ENCODE measurements around the gene TTLL12. TPM values are rescaled to one million over a fixed set of nuclear protein-coding genes. Genes with fewer than 3 reads are reported as not detected.

TTLL12 gene
- total RNA-seq, 1 donor from 2014 or later, result 15.1 TPM

GRCh38 chr22:43129426-43130425 lies 57.2 kb downstream of the TTLL12 start:
- H3K36me3 Mint-ChIP-seq (ENCODE audit: low read depth, unreplicated experiment), result peaks cover 12% of the 10 kb centered on the region
- no peak overlapping the region for H3K4me3 Mint-ChIP-seq (ENCODE audit: unreplicated experiment)
- TF ChIP-seq, protein P1, sequence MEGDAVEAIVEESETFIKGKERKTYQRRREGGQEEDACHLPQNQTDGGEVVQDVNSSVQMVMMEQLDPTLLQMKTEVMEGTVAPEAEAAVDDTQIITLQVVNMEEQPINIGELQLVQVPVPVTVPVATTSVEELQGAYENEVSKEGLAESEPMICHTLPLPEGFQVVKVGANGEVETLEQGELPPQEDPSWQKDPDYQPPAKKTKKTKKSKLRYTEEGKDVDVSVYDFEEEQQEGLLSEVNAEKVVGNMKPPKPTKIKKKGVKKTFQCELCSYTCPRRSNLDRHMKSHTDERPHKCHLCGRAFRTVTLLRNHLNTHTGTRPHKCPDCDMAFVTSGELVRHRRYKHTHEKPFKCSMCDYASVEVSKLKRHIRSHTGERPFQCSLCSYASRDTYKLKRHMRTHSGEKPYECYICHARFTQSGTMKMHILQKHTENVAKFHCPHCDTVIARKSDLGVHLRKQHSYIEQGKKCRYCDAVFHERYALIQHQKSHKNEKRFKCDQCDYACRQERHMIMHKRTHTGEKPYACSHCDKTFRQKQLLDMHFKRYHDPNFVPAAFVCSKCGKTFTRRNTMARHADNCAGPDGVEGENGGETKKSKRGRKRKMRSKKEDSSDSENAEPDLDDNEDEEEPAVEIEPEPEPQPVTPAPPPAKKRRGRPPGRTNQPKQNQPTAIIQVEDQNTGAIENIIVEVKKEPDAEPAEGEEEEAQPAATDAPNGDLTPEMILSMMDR (IDR thresholded peaks at IDR 0.05; ENCODE audit: unreplicated experiment), result no peak
- peaks cover 5% of the 10 kb centered on the region for H3K27me3 Mint-ChIP-seq (ENCODE audit: unreplicated experiment)
- no peaks in the 10 kb centered on the region for H3K9me3 Mint-ChIP-seq (ENCODE audit: unreplicated experiment)
- peaks cover 9% of the 10 kb centered on the region for H3K4me1 Mint-ChIP-seq (ENCODE audit: unreplicated experiment)
- DNase-seq (ENCODE audit: low spot score), result no peak
- no peak overlapping the region for H3K27ac Mint-ChIP-seq (ENCODE audit: unreplicated experiment)

DNA sequence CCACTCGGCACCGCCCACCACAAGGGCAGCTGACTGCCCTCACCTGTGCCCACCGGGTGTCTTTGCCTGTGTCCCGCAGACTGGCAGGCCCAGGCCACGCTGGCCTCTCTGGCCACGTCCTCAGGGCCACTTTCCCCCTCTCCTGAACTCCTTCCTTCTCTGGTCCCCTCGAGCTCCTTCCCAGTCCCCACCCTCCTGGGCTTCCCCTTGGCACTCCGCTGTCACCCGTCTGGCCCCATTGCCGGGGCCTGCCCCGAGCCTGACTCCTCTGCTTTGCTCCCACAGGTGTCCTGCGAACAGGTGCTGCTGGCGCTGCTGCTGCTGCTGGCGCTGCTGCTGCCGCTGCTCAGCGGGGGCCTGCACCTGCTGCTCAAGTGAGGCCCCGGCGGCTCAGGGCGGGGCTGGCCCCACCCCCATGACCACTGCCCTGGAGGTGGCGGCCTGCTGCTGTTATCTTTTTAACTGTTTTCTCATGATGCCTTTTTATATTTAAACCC lies 58.0 kb downstream of the TTLL12 start:
- TF ChIP-seq, protein P1 (IDR thresholded peaks at IDR 0.05; ENCODE audit: unreplicated experiment), result no peak
- Mint-ChIP-seq H3K27me3 (ENCODE audit: unreplicated experiment) (peaks cover 5% of the 10 kb centered on the region), H3K4me1 (ENCODE audit: unreplicated experiment) (peaks cover 9% of the 10 kb centered on the region), H3K4me3 (ENCODE audit: unreplicated experiment) (no peak overlapping the region), H3K27ac (ENCODE audit: unreplicated experiment) (no peak overlapping the region), H3K9me3 (ENCODE audit: unreplicated experiment) (no peaks in the 10 kb centered on the region), H3K36me3 (ENCODE audit: low read depth, unreplicated experiment) (peaks cover 11% of the 10 kb centered on the region)
- DNase-seq (ENCODE audit: low spot score), result no peak

DNA sequence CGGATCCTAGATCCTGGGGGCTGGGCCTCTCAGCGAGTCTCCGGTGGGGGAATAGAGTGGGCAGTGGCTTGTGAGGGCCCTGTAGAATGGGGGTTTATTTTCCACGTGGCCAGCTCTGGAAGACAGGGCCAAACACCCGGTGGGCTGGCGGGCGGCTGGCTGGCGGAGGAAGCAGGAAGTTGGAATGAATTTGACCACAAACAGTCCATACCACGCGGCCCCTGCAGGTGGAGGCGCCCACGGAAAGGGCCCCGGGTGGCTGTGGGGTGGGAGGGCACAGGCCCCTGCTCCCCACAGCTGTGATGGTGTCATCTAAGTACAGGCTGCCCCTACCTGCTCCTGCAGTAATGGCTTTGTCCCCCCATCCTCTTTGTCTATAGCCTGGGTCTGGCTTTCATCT lies 58.8 kb downstream of the TTLL12 start:
- peaks cover 4% of the 10 kb centered on the region for H3K36me3 Mint-ChIP-seq (ENCODE audit: low read depth, unreplicated experiment)
- H3K4me1 Mint-ChIP-seq (ENCODE audit: unreplicated experiment), result peaks cover 9% of the 10 kb centered on the region
- H3K9me3 Mint-ChIP-seq (ENCODE audit: unreplicated experiment), result no peaks in the 10 kb centered on the region
- no peak overlapping the region for H3K4me3 Mint-ChIP-seq (ENCODE audit: unreplicated experiment)
- no peak for DNase-seq (ENCODE audit: low spot score)
- H3K27me3 Mint-ChIP-seq (ENCODE audit: unreplicated experiment), result peaks cover 5% of the 10 kb centered on the region
- TF ChIP-seq, protein P1 (IDR thresholded peaks at IDR 0.05; ENCODE audit: unreplicated experiment), result no peak
- no peak overlapping the region for H3K27ac Mint-ChIP-seq (ENCODE audit: unreplicated experiment)

GRCh38 chr22:43127166-43127908 lies 59.6 kb downstream of the TTLL12 start:
- no peak for DNase-seq (ENCODE audit: low spot score)
- H3K4me3 Mint-ChIP-seq (ENCODE audit: unreplicated experiment), result no peak overlapping the region
- H3K27me3 Mint-ChIP-seq (ENCODE audit: unreplicated experiment), result peaks cover 5% of the 10 kb centered on the region
- no peak overlapping the region for H3K27ac Mint-ChIP-seq (ENCODE audit: unreplicated experiment)
- H3K9me3 Mint-ChIP-seq (ENCODE audit: unreplicated experiment), result no peaks in the 10 kb centered on the region
- peaks cover 4% of the 10 kb centered on the region for H3K36me3 Mint-ChIP-seq (ENCODE audit: low read depth, unreplicated experiment)
- TF ChIP-seq, protein P1 (IDR thresholded peaks at IDR 0.05; ENCODE audit: unreplicated experiment), result no peak
- H3K4me1 Mint-ChIP-seq (ENCODE audit: unreplicated experiment), result peaks cover 9% of the 10 kb centered on the region

Measured in endothelial cell (in vitro differentiated cells).